ENCODE results near the gene ACAP2.

DNA sequence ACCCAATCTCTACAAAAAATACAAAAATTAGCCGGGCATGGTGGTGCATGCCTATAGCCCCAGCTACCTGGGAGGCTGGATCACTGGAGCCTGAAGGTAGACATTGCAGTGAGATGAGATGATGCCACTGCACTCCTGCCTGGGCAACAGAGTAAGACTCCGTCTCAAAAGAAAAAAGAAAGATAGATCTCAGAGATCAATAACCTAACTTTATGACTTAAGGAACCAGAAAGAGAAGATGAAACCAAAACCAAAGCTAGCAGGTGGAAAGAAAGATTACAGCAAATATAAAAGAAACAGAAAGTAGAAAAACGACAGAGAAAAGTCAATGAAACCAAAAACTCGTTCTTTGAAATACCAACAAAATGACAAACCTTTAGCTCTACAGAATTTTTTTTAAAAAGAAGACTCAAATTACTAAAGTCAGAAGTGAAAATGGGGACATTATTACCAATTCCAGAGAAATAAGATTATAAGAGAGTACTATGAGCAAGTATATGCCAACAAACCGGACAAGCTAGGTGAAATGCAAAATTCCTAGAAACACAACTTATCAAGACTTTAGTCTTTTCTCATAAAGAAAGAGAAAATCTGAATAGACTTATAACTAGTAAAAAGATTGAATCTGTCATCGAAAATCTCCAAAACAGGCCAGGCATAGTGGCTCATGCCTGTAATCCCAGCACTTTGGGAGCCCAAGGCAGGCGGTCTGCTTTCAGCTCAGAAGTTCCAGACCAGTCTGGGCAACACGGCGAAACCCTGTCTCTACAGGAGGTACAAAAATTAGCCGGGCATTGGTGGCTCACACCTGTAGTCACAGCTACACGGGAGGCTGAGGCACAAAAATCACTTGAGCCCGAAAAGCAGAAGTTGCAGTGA is 35.0 kb downstream of the ACAP2 start:
- TF ChIP-seq, protein P1, sequence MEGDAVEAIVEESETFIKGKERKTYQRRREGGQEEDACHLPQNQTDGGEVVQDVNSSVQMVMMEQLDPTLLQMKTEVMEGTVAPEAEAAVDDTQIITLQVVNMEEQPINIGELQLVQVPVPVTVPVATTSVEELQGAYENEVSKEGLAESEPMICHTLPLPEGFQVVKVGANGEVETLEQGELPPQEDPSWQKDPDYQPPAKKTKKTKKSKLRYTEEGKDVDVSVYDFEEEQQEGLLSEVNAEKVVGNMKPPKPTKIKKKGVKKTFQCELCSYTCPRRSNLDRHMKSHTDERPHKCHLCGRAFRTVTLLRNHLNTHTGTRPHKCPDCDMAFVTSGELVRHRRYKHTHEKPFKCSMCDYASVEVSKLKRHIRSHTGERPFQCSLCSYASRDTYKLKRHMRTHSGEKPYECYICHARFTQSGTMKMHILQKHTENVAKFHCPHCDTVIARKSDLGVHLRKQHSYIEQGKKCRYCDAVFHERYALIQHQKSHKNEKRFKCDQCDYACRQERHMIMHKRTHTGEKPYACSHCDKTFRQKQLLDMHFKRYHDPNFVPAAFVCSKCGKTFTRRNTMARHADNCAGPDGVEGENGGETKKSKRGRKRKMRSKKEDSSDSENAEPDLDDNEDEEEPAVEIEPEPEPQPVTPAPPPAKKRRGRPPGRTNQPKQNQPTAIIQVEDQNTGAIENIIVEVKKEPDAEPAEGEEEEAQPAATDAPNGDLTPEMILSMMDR (IDR thresholded peaks at IDR 0.05 in 4 of 5, conservative IDR thresholded peaks at IDR 0.05 in 1 of 5) = no peak
- TF ChIP-seq POLR2A (IDR thresholded peaks at IDR 0.05) = no peak
